Breast epithelium (tissue), 4 donors: Measurements from ENCODE around the gene CCDC134. TPM values are rescaled to one million over a fixed set of nuclear protein-coding genes. Genes with fewer than 3 reads are reported as not detected.
A peak's percentile ranks its signal among the peaks of the same experiment; 100 is the strongest.

Experiments used
- DNase-seq, 2 donors: peaks; one replicate each; pipeline ENCODE4 v3.0.0-alpha.2; 2019; ENCODE audit warnings: low spot score in 2 of 2
- H3K27ac ChIP-seq, 2 donors: fragments of 200-600 bp; sonication (generic) in 1 of 2; one replicate each; pipeline ENCODE4 v1.5.1; 2016 to 2019; ENCODE audit warnings: mild to moderate bottlenecking in 1 of 2
- H3K27me3 ChIP-seq, 2 donors: fragments of 200-600 bp; sonication (generic) in 1 of 2; one replicate each; pipeline versions ENCODE4 v1.5.1 to v1.6.0; 2017 to 2019; ENCODE audit warnings: control low read depth in 1 of 2, mild to moderate bottlenecking in 1 of 2
- H3K36me3 ChIP-seq: fragments of 200-600 bp; one replicate; pipeline ENCODE4 v1.5.1; 2019
- H3K4me1 ChIP-seq, 2 donors: fragments of 200-600 bp; sonication (generic); one replicate each; pipeline ENCODE4 v1.5.1; 2016 to 2019; ENCODE audit warnings: control low read depth in 1 of 2
- H3K4me3 ChIP-seq, 3 donors: fragments of 200-600 bp; sonication (generic); 1 replicate in 2 of 3; 2 replicates in 1 of 3; pipeline ENCODE4 v1.5.1; 2016 to 2019; ENCODE audit warnings: mild to moderate bottlenecking in 3 of 3, moderate library complexity in 2 of 3
- H3K9me3 ChIP-seq, 2 donors: fragments of 200-600 bp; sonication (generic) in 1 of 2; one replicate each; pipeline ENCODE4 v1.5.1; 2016 to 2019; ENCODE audit warnings: control low read depth in 1 of 2
- CTCF ChIP-seq, 3 donors: fragments of 450-650 bp; IDR thresholded peaks; one replicate each; pipeline ENCODE4 v1.5.1; 2016 to 2017; ENCODE audit warnings: antibody characterized with exemption in 3 of 3, mild to moderate bottlenecking in 3 of 3, moderate library complexity in 3 of 3
- POLR2A ChIP-seq: fragments of 450-650 bp; IDR thresholded peaks from one replicate; pipeline ENCODE4 v1.6.1; 2016; ENCODE audit warnings: antibody characterized with exemption, mild to moderate bottlenecking, moderate library complexity
- POLR2AphosphoS5 ChIP-seq, 3 donors: sonication (generic); formaldehyde crosslinking; IDR thresholded peaks; one replicate each; pipeline ENCODE4 v1.6.1; 2017; ENCODE audit warnings: antibody characterized with exemption in 3 of 3
- intact Hi-C: fragments of 100-400 bp; cut with DNase I; formaldehyde crosslinking; loops from one replicate; pipeline ENCODE4 v1.15.1; 2023; ENCODE audit warnings: low total_unique reads
- total RNA-seq, 3 donors: library from RNA; depleted of rRNA; stranded (reverse); fragments of >200 nt; gene quantifications; one replicate each; pipeline ENCODE4 v1.1.0, GENCODE V29; 2016

CCDC134 gene
- total RNA-seq, 3 donors from 2014 or later, result 4.0 to 12.3 (median 10.8) TPM

- intact Hi-C loops, result loop anchor here (10.0 kb wide), 1 partner anchor 367 kb away; no protein-coding TSS in a partner anchor
- H3K4me1 ChIP-seq, result no peaks in the 10 kb centered on the region
- H3K4me3 ChIP-seq, result no peak overlapping the region
- no peak overlapping the region for H3K27ac ChIP-seq
- no peak for DNase-seq
- H3K9me3 ChIP-seq, result no peaks in the 10 kb centered on the region
- H3K36me3 ChIP-seq, result no peaks in the 10 kb centered on the region
- TF ChIP-seq CTCF (IDR thresholded peaks at IDR 0.05) (peak in 1 of 3 donors; percentile 26), POLR2A (no peak)
- H3K27me3 ChIP-seq, result no peaks in the 10 kb centered on the region
Observed at GRCh38 chr22:41857155-41857859, 56.8 kb downstream of the CCDC134 start.

- Histone ChIP-seq H3K27me3 (no peaks in the 10 kb centered on the region), H3K4me3 (no peak overlapping the region), H3K4me1 (no peaks in the 10 kb centered on the region), H3K36me3 (no peaks in the 10 kb centered on the region), H3K9me3 (no peaks in the 10 kb centered on the region), H3K27ac (no peak overlapping the region)
- intact Hi-C loops, result loop anchor here (10.0 kb wide), 1 partner anchor 367 kb away; no protein-coding TSS in a partner anchor
- DNase-seq, result no peak
- TF ChIP-seq CTCF (IDR thresholded peaks at IDR 0.05) (no peak), POLR2AphosphoS5 (IDR thresholded peaks at IDR 0.05) (no peak), POLR2A (no peak)
Observed at GRCh38 chr22:41857860-41858199, 57.4 kb downstream of the CCDC134 start.

- Histone ChIP-seq H3K27me3 (no peaks in the 10 kb centered on the region), H3K4me1 (no peaks in the 10 kb centered on the region), H3K36me3 (no peaks in the 10 kb centered on the region), H3K4me3 (no peak overlapping the region), H3K9me3 (no peaks in the 10 kb centered on the region), H3K27ac (peak overlapping the region; percentile 55)
- intact Hi-C loops, result no loop called here
- DNase-seq, result no peak
- TF ChIP-seq CTCF (IDR thresholded peaks at IDR 0.05), result no peak
- TF ChIP-seq POLR2AphosphoS5 (IDR thresholded peaks at IDR 0.05), result no peak
- no peak for TF ChIP-seq POLR2A
Observed at GRCh38 chr22:41862160-41862529, 61.7 kb downstream of the CCDC134 start.

- peak overlapping the region; percentile 55 for H3K27ac ChIP-seq
- no peak for TF ChIP-seq POLR2AphosphoS5 (IDR thresholded peaks at IDR 0.05)
- no peak for TF ChIP-seq POLR2A
- no peak for TF ChIP-seq CTCF (IDR thresholded peaks at IDR 0.05)
- no peak overlapping the region for H3K4me3 ChIP-seq
- H3K36me3 ChIP-seq, result no peaks in the 10 kb centered on the region
- H3K27me3 ChIP-seq, result no peaks in the 10 kb centered on the region
- H3K9me3 ChIP-seq, result no peaks in the 10 kb centered on the region
- intact Hi-C loops, result no loop called here
- no peak for DNase-seq
- no peaks in the 10 kb centered on the region for H3K4me1 ChIP-seq
Observed at GRCh38 chr22:41862530-41863266, 62.2 kb downstream of the CCDC134 start.

- Histone ChIP-seq H3K27me3 (no peaks in the 10 kb centered on the region), H3K36me3 (peaks cover under 1% of the 10 kb centered on the region), H3K9me3 (no peaks in the 10 kb centered on the region), H3K4me3 (no peak overlapping the region), H3K4me1 (no peaks in the 10 kb centered on the region), H3K27ac (peak overlapping the region in 1 of 2 donors; percentile 55)
- no peak for DNase-seq
- TF ChIP-seq POLR2A (no peak), CTCF (IDR thresholded peaks at IDR 0.05) (no peak), POLR2AphosphoS5 (IDR thresholded peaks at IDR 0.05) (no peak)
- intact Hi-C loops, result no loop called here
Observed at GRCh38 chr22:41863472-41863871, 63.0 kb downstream of the CCDC134 start.
